Right renal cortex interstitium (tissue), 3 donors: ENCODE measurements around the gene CCNQ. TPM values are rescaled to one million over a fixed set of nuclear protein-coding genes. Genes with fewer than 3 reads are reported as not detected.

Experiments used
- DNase-seq, 3 donors: peaks; one replicate each; pipeline ENCODE4 v3.0.0-alpha.2; 2013; ENCODE audit warnings: low read depth in 3 of 3, low spot score in 2 of 3
- polyA plus RNA-seq, 3 donors: library from polyadenylated mRNA; unstranded; fragments of 120-200 nt; gene quantifications; one replicate each; pipeline ENCODE4 v1.2.1, GENCODE V29; 2013; ENCODE audit not compliant: insufficient read length in 3 of 3

CCNQ gene
- polyA plus RNA-seq, 3 donors = 17.2 to 19.6 (median 18.7) TPM

DNA sequence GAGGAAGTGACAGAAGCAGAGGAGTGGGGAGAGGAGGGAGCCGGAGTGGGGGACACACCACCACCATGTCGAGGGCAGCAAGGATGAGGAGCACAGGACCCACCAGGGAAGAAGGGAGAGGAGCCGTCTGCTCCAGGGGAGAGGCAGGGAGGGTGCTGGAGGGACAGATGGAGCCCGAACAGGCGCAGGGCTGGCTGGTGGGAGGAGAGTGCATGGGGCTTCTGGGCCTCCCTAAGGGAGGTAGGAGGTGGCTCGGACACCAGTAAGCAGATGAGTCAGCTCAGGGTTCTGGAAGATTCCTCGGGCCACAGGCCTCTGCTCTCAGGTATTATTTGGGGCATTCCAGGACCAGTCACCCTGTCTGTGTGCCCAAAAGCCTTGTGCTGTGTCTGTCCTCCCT is 51.7 kb downstream of the CCNQ start:
- no peak for DNase-seq

DNA sequence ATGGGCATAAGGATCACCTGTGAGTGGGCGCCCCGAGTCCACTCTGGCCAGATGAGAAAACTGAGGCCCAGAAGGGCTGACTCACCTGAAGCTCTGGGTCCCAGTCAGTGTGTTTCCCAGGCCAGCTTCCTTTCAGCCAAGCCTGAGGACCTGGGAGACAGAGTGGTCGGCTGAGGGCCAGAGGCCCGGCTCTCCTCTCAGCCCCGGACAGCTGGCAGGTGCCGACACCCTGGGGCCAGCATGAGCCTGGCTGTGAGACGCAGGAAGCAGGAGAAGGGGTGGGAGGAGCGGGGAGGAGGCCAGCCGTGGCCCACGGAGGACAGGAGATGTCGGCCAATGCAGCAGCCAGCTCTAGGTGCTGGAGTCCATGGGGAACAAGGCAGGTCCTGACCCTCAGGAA is 52.6 kb downstream of the CCNQ start:
- no peak for DNase-seq

GRCh38 chrX:153544727-153545126 is 54.2 kb downstream of the CCNQ start:
- DNase-seq = no peak

DNA sequence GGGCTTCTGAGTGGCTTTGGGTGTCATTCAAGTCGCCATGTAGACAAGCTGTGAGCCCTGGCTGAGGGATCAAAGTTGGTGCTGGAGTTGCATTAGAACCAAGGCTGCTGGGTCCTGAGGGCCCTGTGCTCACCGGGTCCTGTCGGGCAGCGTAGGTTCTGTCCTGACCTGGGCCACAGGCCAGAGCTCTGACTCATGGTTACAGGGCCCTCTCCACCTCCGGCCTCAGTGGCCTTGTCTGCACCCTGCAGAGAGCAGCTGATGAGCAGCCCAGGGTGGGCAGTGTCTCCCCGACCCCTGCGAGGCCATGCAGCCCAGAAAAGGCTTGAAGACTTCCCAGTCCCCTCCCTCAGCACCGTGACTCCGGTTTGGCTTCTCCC is 59.0 kb downstream of the CCNQ start:
- DNase-seq = no peak

- no peak for DNase-seq
Observed at GRCh38 chrX:153539171-153539978, 59.6 kb downstream of the CCNQ start.

GRCh38 chrX:153538424-153538823 is 60.5 kb downstream of the CCNQ start:
- DNase-seq = no peak

Other genes starting within 250 kb of the CCNQ start
- gene PNMA6E, start 197.8 kb downstream of the CCNQ start, polyA plus RNA-seq = not detected
- gene ZFP92, start 187.7 kb downstream of the CCNQ start, polyA plus RNA-seq = under 1 TPM; 0.75 to 0.98 (median 0.80) TPM
- under 1 TPM; 0.21 to 0.24 (median 0.24) TPM for gene TREX2, start 153.1 kb downstream of the CCNQ start, polyA plus RNA-seq
- 10 to 100 TPM; 21.1 to 25.3 (median 22.8) TPM for gene HAUS7, start 128.6 kb downstream of the CCNQ start, polyA plus RNA-seq
- gene BGN, start 104.2 kb downstream of the CCNQ start, polyA plus RNA-seq = 100 to 1,000 TPM; 144 to 189 (median 175) TPM
- gene ATP2B3, start 81.5 kb downstream of the CCNQ start, polyA plus RNA-seq = under 1 TPM; 0.11 to 0.24 (median 0.14) TPM
- gene DUSP9, start 48.1 kb upstream of the CCNQ start, polyA plus RNA-seq = 10 to 100 TPM; 37.8 to 46.1 (median 41.7) TPM
- 1 to 10 TPM; 4.8 to 7.0 (median 5.6) TPM for gene PNCK, start 74.7 kb upstream of the CCNQ start, polyA plus RNA-seq
- gene SLC6A8, start 88.8 kb upstream of the CCNQ start, polyA plus RNA-seq = 10 to 100 TPM; 39.9 to 47.3 (median 40.5) TPM
- 100 to 1,000 TPM; 191 to 206 (median 202) TPM for gene BCAP31, start 125.2 kb upstream of the CCNQ start, polyA plus RNA-seq
- 1 to 10 TPM; 7.2 to 7.7 (median 7.4) TPM for gene ABCD1, start 125.7 kb upstream of the CCNQ start, polyA plus RNA-seq
- 1 to 10 TPM in 2 of 3 donors, under 1 TPM in 1; 0.96 to 1.7 (median 1.6) TPM for gene PLXNB3, start 165.1 kb upstream of the CCNQ start, polyA plus RNA-seq
- under 1 TPM; 0.55 to 0.78 (median 0.72) TPM for gene SRPK3, start 181.9 kb upstream of the CCNQ start, polyA plus RNA-seq
- 10 to 100 TPM; 71.7 to 83.7 (median 77.2) TPM for gene IDH3G, start 195.2 kb upstream of the CCNQ start, polyA plus RNA-seq
- 100 to 1,000 TPM; 135 to 164 (median 160) TPM for gene SSR4, start 195.5 kb upstream of the CCNQ start, polyA plus RNA-seq
- 1 to 10 TPM; 6.8 to 7.1 (median 6.9) TPM for gene PDZD4, start 231.4 kb upstream of the CCNQ start, polyA plus RNA-seq